Stomach (tissue), 4 donors: ENCODE results near the gene PRR5L.

Experiments
- CTCF ChIP-seq, 7 experiments: fragments of 450-650 bp in 4 of 7; fragments of 200-600 bp in 3 of 7; sonication (generic) in 3 of 7; IDR thresholded peaks; one replicate each; pipeline ENCODE4 v1.5.1; 2016 to 2019; ENCODE audit warnings: antibody characterized with exemption in 7 of 7, control low read depth in 2 of 7, mild to moderate bottlenecking in 1 of 7
- EP300 ChIP-seq: sonication (generic); formaldehyde crosslinking; IDR thresholded peaks from one replicate; pipeline ENCODE4 v1.6.1; 2017; ENCODE audit warnings: antibody characterized with exemption

- TF ChIP-seq CTCF (IDR thresholded peaks at IDR 0.05), result peak in 4 of 7 experiments; percentile 12 to 59 (median 24)
- TF ChIP-seq EP300, result no peak
Observed at GRCh38 chr11:36376888-36377758, 81.0 kb downstream of the PRR5L start.
